GM20431 (cell line): Measurements from ENCODE around the gene DNAJC5G.
"Not testable (repeated sequence)": the region's sequence is repeated elsewhere in the genome, so short reads cannot be mapped to it uniquely, and the experiment has no call there.

Experiments
- in situ Hi-C: fragments of 300-500 bp; cut with MseI, MboI; formaldehyde crosslinking; loops from one replicate; pipeline ENCODE4 v1.15.0; 2020; ENCODE audit warnings: low sequenced_read_pairs; ENCODE audit not compliant: unreplicated experiment

The DNAJC5G gene

DNA sequence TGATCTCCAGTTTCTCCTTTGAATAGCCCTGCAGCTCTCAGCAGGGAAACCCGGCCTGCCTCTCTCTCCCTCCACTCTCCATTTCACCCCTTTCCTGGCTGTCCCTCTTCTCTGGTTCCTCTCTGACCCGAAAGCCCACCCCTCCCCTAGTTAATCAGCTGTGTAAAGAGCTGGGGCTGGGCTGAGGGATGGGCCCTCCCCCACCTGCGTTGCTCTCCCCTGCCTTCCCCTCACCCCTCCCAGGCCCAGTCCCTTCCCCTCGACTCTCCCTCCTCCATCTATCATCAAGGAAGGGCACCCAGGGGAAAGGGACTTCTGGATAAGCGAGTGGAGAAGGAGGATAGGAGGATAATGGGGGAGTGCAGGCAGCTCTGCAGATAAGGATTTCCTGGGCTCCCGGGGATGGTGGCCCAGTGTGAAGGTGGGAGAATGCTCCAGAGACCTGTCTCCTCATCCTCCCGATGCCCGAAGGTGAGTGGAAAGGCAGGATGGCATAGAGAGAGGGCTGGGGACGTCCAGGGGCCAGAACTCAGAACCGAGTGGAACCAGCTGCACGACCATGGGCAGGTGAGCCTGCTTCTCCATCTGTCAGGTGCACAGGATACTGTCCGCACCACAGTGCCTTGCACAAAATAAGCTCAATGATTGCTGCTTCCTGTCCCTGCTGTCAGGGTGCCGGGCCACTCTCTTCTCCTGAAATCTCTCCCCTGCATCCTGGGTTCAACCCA is 24.4 kb upstream of the DNAJC5G start:
- in situ Hi-C loops: no loop called here

- in situ Hi-C loops: no loop called here
Observed at GRCh38 chr2:27251766-27252165, 23.5 kb upstream of the DNAJC5G start.

- in situ Hi-C loops: no loop called here
Observed at GRCh38 chr2:27255187-27255586, 20.0 kb upstream of the DNAJC5G start.

DNA sequence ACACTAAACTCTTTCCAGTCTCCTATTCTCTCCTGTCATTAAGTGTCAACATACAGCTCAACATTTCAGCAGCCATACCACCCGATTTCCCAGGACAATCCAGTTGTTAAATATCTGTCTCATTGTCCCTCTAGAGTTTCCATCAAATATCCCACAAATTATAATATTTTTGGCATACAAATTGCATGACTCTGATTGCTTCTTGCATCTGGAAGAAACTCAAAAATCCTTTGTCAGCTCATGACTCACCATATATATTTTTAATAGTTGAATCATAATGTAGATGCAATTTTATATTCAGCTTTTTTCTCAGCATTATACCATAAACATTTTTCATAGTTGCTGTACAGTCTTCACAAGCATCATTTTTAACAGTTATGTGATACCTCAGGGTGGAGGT is 19.6 kb upstream of the DNAJC5G start:
- in situ Hi-C loops: no loop called here

DNA sequence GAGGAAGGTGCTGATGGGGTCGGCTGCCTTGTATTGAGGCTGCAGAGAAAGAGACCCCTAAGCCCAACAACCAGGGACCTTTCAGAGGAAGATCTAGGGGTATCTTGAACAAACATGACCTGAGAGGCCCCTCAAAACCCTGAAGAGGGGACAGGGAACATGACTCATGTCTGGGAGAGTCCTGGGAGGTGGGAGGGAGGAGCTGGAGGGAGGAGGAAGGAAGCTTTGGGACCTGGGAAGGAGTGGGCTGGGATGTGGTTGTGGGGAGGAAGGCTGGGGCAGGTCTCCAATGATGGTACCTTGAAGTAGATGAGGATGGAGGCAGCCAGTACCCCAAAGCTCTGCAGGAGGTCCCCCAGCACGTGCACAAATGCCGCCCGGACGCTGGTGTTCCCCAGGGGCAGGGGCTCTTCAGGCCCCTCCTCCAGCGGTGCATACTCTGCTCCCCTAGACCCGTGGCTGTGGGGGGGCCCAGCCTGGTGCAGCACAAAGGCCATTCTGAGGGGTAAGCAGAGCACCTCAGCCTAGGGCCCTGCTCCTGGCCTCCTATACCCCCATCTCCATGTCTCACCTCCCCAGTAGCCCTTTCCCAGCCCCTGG is 18.3 kb upstream of the DNAJC5G start:
- in situ Hi-C loops: no loop called here

GRCh38 chr2:27258051-27258450 is 17.2 kb upstream of the DNAJC5G start:
- in situ Hi-C loops: no loop called here

- in situ Hi-C loops: no loop called here
Observed at GRCh38 chr2:27261241-27261925, 13.8 kb upstream of the DNAJC5G start.

GRCh38 chr2:27261926-27262298 is 13.3 kb upstream of the DNAJC5G start:
- in situ Hi-C loops: no loop called here

DNA sequence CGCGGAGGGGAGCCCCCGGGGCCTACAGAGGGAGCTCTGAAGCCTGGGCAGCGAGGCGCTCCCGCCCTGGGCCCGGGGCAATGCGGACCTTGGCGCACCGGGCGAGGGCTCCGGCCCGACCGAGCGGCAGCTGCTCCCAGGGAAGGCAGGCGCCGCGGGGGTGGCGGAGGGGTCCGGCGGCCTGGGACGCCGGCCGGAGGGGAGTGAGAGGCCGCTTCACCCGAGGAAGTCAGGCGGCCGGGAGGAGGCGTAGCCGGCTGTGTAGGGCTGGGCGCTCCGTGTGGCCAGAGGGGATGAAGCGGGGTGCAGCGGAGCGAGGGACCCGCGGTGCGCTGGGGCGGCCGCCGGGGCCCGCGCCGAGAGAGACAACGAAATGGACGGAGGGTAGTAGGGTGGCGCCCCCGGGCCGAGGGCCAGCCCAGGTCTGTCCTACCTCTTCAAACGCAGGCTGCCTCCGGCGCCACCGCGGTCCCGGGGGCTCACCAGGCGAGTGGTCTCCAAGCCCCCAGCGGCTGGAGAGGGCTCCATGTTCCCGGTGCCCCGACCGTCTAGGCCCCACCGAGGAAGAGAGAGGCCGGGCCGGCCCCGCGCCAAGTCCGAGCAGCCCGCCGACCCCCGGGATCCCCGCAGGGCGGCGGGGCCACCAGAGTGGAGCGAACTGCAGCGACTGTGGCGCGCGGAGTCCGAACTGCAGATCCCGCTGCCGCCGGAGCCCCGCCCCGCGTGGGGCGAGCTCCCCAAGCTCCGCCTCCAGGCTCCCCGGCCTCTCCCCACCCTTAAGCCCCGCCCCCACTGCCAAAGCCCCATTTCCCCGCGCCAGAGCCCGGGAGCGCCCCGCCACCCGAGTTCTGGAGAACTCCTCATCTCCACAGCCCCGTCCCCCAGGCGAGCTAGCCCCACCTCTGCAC is 12.6 kb upstream of the DNAJC5G start, which contains the start of gene SLC30A3:
TSS of gene SLC30A3 (minus strand) at position 669 of the 908 bp plus-strand sequence. CDS start at position 528, 141 bp downstream.
- in situ Hi-C loops: no loop called here

GRCh38 chr2:27263287-27264252 is 11.7 kb upstream of the DNAJC5G start:
- in situ Hi-C loops: no loop called here

DNA sequence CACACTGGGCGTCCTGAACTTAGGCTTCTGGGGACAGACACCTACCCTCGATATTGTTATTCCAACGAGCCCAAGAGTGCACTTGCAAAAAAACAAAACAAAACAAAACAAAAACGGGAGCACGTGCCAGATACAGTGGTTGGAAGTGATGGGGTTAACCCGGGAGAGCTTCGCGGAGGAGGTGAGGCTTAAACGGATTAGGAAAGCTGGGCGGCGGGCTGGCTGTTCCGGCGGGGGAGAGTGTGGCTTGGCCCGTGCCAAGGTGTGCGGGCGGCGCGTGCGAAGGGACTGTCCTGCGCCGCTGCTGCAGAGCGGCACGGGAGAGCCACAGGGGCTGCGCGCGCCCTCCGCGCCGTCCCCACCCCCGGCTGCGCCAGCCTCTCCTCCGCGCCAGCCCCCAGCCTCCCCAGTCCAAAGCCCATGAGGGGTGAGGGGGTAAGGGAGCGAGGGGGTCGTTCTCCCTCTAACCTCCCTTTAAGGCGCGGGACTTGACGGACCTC is 10.9 kb upstream of the DNAJC5G start:
- in situ Hi-C loops: no loop called here

DNA sequence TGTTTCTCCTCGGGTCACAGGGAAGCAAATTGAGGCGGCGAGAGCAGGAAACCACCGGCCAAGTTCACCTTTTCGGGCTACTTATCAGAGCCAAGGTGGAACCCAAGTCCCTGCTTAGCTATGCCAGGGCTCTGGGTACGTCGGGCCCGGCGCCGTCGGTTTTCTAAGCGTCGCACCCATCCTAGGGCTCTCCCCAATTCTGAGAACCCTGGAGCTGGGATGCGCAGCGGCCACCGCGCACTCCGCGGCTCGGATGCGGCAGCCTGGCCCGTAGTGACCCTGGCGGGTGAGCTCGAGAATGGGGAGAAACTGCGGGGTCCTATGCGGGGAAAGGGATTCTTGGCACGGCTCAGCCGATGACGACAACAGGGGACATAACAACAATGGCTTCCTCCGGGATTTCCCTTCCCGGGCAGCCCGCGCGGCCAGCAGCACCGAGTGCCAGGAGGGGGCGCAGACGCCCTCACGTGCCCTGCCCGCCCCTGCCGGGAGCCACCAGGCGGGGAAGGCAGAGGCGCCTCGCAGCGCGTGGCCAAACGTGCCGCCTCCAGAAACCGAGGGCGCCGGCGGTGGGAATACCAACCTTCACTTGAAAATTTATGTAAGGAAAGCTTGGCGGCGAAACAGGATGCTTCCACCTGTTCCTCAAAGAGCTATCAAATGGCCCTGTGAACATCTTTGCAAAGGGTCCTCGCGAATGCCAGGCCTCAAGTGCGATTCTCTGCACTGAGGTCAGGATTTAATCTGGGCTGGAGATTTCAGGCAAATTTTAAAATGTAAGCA is 10.3 kb upstream of the DNAJC5G start:
- in situ Hi-C loops: no loop called here

DNA sequence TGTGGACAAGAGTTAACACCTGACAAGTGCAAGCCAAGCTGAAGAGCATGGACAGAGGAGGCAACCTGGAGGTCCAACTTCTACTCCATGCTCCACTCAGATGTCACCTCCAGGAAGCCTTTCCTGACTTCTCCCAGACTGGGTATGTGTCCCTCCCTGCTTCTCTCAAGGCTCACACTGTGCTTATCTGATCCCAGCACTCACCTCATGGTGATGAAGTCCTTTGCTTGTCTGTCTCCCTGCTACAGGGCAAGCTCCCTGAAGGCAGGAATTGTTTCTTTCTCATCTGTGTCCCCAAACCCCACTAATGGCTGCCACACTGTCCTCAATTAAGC is 9.7 kb upstream of the DNAJC5G start:
- in situ Hi-C loops: no loop called here

DNA sequence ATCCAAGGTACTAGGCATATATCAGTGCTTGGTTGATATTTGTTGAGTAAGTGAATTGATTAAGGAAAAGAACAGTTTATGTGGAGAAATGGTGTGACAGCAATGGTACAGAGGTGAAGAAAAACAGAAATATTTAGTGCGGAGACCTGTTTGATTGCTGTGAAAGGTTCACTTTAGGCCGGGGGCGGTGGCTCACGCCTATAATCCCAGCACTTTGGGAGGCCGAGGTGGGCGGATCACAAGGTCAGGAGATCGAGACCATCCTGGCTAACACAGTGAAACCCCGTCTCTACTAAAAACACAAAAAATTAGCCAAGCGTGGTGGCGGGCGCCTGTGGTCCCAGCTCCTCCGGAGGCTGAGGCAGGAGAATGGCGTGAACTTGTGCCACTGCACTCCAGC is 6.9 kb upstream of the DNAJC5G start:
- in situ Hi-C loops: not testable (repeated sequence)

DNA sequence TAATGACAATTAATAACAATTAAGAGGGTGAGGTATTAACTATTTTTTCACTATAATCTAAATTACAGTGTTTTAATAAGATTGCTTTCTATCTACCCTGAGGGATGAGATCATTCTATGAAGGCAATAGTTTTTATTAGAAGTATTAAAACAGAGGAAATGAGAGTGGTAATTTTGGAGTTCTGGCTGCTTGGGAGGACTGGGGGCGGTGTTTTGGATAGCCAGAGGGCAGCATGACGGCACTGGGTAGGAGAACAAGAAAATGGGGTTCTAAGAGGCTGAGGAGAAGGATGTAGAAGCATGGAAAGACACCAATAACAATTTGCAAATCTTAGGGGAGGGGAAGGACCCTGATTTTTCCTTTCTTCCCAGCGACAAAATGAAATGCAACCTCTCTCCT is 5.1 kb upstream of the DNAJC5G start:
- in situ Hi-C loops: no loop called here

DNA sequence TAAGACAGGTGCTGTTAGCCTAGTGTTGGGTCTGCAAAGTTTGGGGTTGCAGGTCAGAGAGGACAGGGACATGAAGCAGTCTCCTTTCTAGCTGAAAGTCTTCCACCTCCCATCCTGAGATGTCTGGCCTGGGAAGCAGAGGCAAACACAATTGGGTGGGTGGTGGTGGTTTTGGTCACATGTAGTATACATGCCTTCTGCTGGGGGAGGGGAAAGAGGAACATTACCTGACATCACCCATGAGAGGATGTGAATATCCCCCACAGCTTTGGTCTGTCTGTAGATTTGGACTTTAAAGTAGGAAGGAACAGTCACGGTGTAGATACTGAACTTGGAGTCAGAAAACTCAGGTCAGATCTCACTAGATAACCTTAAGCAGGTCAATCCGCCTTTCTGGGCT is 4.6 kb upstream of the DNAJC5G start:
- in situ Hi-C loops: no loop called here

DNA sequence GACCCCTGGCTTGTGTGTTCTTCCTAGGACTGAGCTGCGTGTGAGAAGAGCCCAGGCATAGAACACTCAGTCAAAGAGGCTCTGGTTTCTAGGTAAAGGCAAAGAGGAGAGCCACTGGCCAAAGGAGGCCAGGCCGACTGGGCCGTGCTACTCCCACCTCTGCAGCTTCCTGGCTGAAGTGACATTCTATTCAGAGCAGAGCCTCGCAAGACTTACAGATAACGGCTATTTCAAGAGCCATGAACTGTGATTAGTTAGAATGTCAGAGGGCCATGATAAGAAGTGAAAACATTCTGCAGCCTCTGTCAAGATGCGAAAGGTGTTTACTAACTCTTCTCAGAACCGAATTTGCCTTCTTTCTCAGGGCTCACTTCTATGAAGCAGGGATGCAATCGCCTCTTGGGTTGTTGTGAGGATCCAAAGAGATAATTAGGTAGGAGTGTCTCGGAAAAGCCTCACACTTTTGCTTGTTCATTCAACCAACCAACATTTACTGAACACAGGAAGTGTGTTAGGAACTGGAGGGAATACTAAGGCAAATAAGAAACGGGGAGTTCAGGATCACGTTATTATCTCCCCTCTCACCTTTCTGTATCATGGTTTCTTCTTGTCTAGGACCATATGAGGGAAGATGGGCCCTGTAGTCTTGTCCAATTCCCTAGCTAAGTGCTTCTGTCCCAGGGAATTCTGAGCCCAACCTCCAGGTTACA is 3.4 kb upstream of the DNAJC5G start:
- in situ Hi-C loops: no loop called here
